ENCODE data around the gene MED27. TPM values are rescaled to one million over a fixed set of nuclear protein-coding genes. Genes with fewer than 3 reads are reported as not detected.

The MED27 gene
- total and polyA plus RNA-seq, 2 of the 13 experiments (the other 11 are each of a cell fraction or from before 2014, with no cell fraction given): 16.9 to 19.0 TPM

GRCh38 chr9:132127888-132128534 lies 48.3 kb upstream of the MED27 start (continued):
- no peak for TF ChIP-seq AHDC1 (CRISPR knock-in tag; IDR thresholded peaks at IDR 0.05; ENCODE audit: borderline replicate concordance)

- H3K4me3 ChIP-seq (replicated peaks in 1 of 3; ENCODE audit: insufficient read depth in 1 of 3, low read depth in 2 of 3, low read length in 3 of 3): no peak overlapping the region
- BruUV-seq (replicated peaks): no TSS peak
- intact Hi-C loops (cut with micrococcal nuclease; ENCODE audit: unreplicated experiment): no loop called here
- H3K4me1 ChIP-seq (ENCODE audit: insufficient read depth, low read length): no peaks in the 10 kb centered on the region
- no peaks in the 10 kb centered on the region for H4K20me1 ChIP-seq (ENCODE audit: insufficient read depth, low read length)
- no peak overlapping the region for H2AFZ ChIP-seq (ENCODE audit: low read length)
- TF ChIP-seq LBX2 (CRISPR knock-in tag; IDR thresholded peaks at IDR 0.05; ENCODE audit: borderline replicate concordance) (no peak), ZNF652 (CRISPR knock-in tag; IDR thresholded peaks at IDR 0.05; ENCODE audit: borderline replicate concordance, low read depth) (no peak), ZFP41 (CRISPR knock-in tag; IDR thresholded peaks at IDR 0.05; ENCODE audit: borderline replicate concordance) (no peak), SATB2 (CRISPR knock-in tag; IDR thresholded peaks at IDR 0.05) (no peak), ARID2 (CRISPR knock-in tag; IDR thresholded peaks at IDR 0.05; ENCODE audit: borderline replicate concordance) (no peak), ZBTB37 (CRISPR knock-in tag; IDR thresholded peaks at IDR 0.05) (no peak), CCDC6 (CRISPR knock-in tag; IDR thresholded peaks at IDR 0.05) (no peak), NFKB2 (CRISPR knock-in tag; IDR thresholded peaks at IDR 0.05; ENCODE audit: borderline replicate concordance) (no peak), HNRNPUL1 (IDR thresholded peaks at IDR 0.05; ENCODE audit: low read depth, low read length) (no peak), SSRP1 (CRISPR knock-in tag; IDR thresholded peaks at IDR 0.05) (no peak), NCOA2 (CRISPR knock-in tag; IDR thresholded peaks at IDR 0.05) (no peak), MAFK (conservative IDR thresholded peaks at IDR 0.05 in 1 of 2, IDR thresholded peaks at IDR 0.05 in 1 of 2; ENCODE audit: low read length in 2 of 2) (no peak), ZBTB8A (CRISPR knock-in tag; IDR thresholded peaks at IDR 0.05; ENCODE audit: borderline replicate concordance, low read depth) (no peak), NR2F2 (IDR thresholded peaks at IDR 0.05; ENCODE audit: borderline replicate concordance, low read depth) (no peak)
- FAIRE-seq: no peak
- no peak overlapping the region for H3K4me2 ChIP-seq (ENCODE audit: low read depth, low read length)
- CTCF ChIA-PET (ENCODE audit: low intra/inter-chr PET ratio, low total read pairs): no interaction called here
- in situ Hi-C loops (cut with HindIII; ENCODE audit: extremely low pct_ligation_motif_present, low pct_unique_long_range_greater_than_20kb): no loop called here
- no peak overlapping the region for H3K27ac ChIP-seq (ENCODE audit: extremely low read length, insufficient read depth, low read length)
- H3K36me3 ChIP-seq (replicated peaks in 1 of 2; ENCODE audit: control insufficient read depth in 1 of 2, insufficient read depth in 2 of 2, low read length in 2 of 2): no peaks in the 10 kb centered on the region
- POLR2A ChIA-PET: no interaction called here
- H3K27me3 ChIP-seq (ENCODE audit: control insufficient read depth in 1 of 2, insufficient read depth in 2 of 2, low read length in 2 of 2): peaks cover 16 to 69% of the 10 kb centered on the region in 2 experiments
- H3K9me3 ChIP-seq (ENCODE audit: low read length): no peaks in the 10 kb centered on the region
- DNase-seq (ENCODE audit: low spot score): no peak
- H3K79me2 ChIP-seq (ENCODE audit: insufficient read depth, low read length): no peaks in the 10 kb centered on the region
- ATAC-seq: no peak
- H3K9ac ChIP-seq (ENCODE audit: insufficient read depth, low read depth, low read length): no peak overlapping the region
- WGBS (ENCODE audit: low lambda C conversion rate): 31% methylated on average over 7 of the region's 13 CpGs
Measured at GRCh38 chr9:132126680-132127236, 47.1 kb upstream of the MED27 start.
